SIG-M5 treated with dmso at 0.1 percent for 504 hours (cell line): ENCODE measurements around the gene ODR4.
"Not testable (repeated sequence)": the region's sequence is repeated elsewhere in the genome, so short reads cannot be mapped to it uniquely, and the experiment has no call there.

Experiments used
- DNase-seq: peaks from one replicate; lab custom pipeline; 2025; ENCODE audit not compliant: unreplicated experiment; lab: John Stamatoyannopoulos, UW

Gene ODR4

GRCh38 chr1:186420923-186421322 is 45.3 kb downstream of the ODR4 start:
- no peak for DNase-seq

GRCh38 chr1:186421446-186421845 is 45.8 kb downstream of the ODR4 start:
- DNase-seq, result no peak

GRCh38 chr1:186424539-186424938 is 48.9 kb downstream of the ODR4 start:
- DNase-seq, result no peak

- no peak for DNase-seq
Observed at GRCh38 chr1:186426118-186426517, 50.5 kb downstream of the ODR4 start.

- peak; percentile 55 for DNase-seq
Observed at GRCh38 chr1:186429017-186429416, 53.4 kb downstream of the ODR4 start.

- DNase-seq, result peak; percentile 73
Observed at GRCh38 chr1:186435336-186435735, 59.7 kb downstream of the ODR4 start.

GRCh38 chr1:186438567-186438966 is 62.9 kb downstream of the ODR4 start:
- no peak for DNase-seq

- no peak for DNase-seq
Observed at GRCh38 chr1:186440584-186440983, 64.9 kb downstream of the ODR4 start.

GRCh38 chr1:186442651-186443375 is 67.2 kb downstream of the ODR4 start:
- peak; percentile 83 for DNase-seq

GRCh38 chr1:186443638-186444037 is 68.0 kb downstream of the ODR4 start:
- no peak for DNase-seq

GRCh38 chr1:186446152-186446551 is 70.5 kb downstream of the ODR4 start:
- no peak for DNase-seq

GRCh38 chr1:186454981-186455380 is 79.3 kb downstream of the ODR4 start:
- no peak for DNase-seq

- no peak for DNase-seq
Observed at GRCh38 chr1:186456729-186457255, 81.2 kb downstream of the ODR4 start.

- DNase-seq, result not testable (repeated sequence)
Observed at GRCh38 chr1:186459161-186459560, 83.5 kb downstream of the ODR4 start.

- no peak for DNase-seq
Observed at GRCh38 chr1:186461014-186461413, 85.4 kb downstream of the ODR4 start, which contains the start of gene PDC. PDC (minus strand) TSS chr1:186461114; CDS start chr1:186449459, 11,655 bp downstream.

GRCh38 chr1:186463511-186463910 is 87.9 kb downstream of the ODR4 start:
- no peak for DNase-seq

GRCh38 chr1:186463926-186464325 is 88.3 kb downstream of the ODR4 start:
- DNase-seq, result no peak

- DNase-seq, result not testable (repeated sequence)
Observed at GRCh38 chr1:186465491-186465890, 89.9 kb downstream of the ODR4 start.

GRCh38 chr1:186465946-186466345 is 90.3 kb downstream of the ODR4 start:
- no peak for DNase-seq
